ENCODE data around the gene LIM2.
A peak's percentile ranks its signal among the peaks of the same experiment; 100 is the strongest.

The LIM2 gene

GRCh38 chr19:51338563-51339312 lies 49.0 kb downstream of the LIM2 start:
- peak; percentile 87 for DNase-seq

- DNase-seq, result no peak
Observed at GRCh38 chr19:51337861-51338562, 49.8 kb downstream of the LIM2 start.

GRCh38 chr19:51337141-51337860 lies 50.5 kb downstream of the LIM2 start:
- DNase-seq, result no peak

DNA sequence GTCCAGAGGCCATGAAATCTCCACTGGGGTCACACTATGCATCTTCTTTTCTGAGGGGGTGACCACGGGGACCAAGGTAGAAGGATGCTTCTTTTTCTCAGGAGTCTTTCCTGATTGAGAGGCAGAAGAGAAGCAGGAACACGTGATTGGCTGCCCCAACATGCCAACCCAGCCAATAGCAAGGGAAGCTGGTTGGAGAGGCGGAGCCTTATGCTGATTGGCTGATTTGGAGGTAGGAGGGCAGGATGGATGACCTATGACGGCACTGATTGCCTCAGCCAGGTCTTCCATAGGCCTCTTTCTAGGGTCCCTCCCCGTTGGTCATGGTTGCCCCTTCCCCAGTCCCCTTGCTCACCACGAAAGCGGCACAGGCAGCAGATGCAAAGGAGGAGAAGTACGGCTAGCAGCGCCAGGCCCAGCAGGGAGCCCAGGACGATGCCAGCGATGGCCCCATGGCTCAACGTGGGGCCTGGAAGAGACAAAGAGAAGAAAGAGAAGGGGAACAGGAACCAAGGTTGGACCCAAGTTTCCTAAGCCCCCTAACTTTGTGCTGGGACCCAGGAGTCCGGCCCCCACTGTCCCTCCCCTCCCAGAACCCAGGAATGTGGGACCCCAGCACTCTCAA lies 53.8 kb downstream of the LIM2 start:
- no peak for DNase-seq

- DNase-seq, result no peak
Observed at GRCh38 chr19:51331716-51332115, 56.1 kb downstream of the LIM2 start.

GRCh38 chr19:51331193-51331592 lies 56.6 kb downstream of the LIM2 start:
- DNase-seq, result peak; percentile 0

DNA sequence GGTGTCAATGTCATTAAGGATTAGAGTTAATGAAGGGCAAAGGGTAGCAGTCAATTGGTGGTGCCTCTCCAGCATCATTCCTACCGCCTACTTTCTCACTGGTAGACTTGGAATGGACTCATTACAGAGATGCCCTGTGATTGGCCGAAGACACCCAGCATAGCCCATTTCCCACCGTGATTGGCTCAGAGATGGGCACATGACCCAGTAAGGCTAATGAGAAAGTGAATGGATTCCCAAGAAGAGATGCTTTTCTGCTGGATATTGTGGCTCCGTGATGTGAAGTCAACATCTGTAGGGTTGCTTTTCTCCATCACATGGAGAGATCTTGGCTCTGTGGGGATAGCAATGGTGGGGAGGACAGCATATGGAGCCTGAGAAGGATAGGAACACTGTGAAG lies 57.4 kb downstream of the LIM2 start:
- no peak for DNase-seq

All from right hindlimb (tissue), 1 donor.